H9 (cell line): ENCODE data around the gene GORAB. TPM values are rescaled to one million over a fixed set of nuclear protein-coding genes. Genes with fewer than 3 reads are reported as not detected.

ENCODE experiments used
- DNase-seq: peaks from one replicate; pipeline ENCODE4 v3.0.0-alpha.2; 2017
- H2AFZ ChIP-seq: one replicate; pipeline ENCODE4 v1.6.1; 2013; ENCODE audit warnings: mild to moderate bottlenecking, low read length, control low read depth, moderate library complexity
- H2AK5ac ChIP-seq: 2 replicates; pipeline ENCODE4 v1.6.1; 2013; ENCODE audit warnings: low read length, control low read depth, mixed read lengths; ENCODE audit not compliant: insufficient read length
- H2BK120ac ChIP-seq: one replicate; pipeline ENCODE4 v1.6.1; 2013; ENCODE audit warnings: low read depth, mild to moderate bottlenecking, low read length, control low read depth, inconsistent platforms; ENCODE audit not compliant: poor library complexity, severe bottlenecking
- H2BK12ac ChIP-seq: 2 replicates; pipeline ENCODE4 v1.6.1; 2013; ENCODE audit warnings: low read length, control low read depth, mixed read lengths, low read depth; ENCODE audit not compliant: insufficient read length
- H2BK15ac ChIP-seq: 2 replicates; pipeline ENCODE4 v1.6.1; 2013; ENCODE audit warnings: low read depth, low read length, control low read depth
- H2BK20ac ChIP-seq: one replicate; pipeline ENCODE4 v1.6.1; 2013; ENCODE audit warnings: low read depth, mild to moderate bottlenecking, low read length, control low read depth, inconsistent platforms; ENCODE audit not compliant: poor library complexity, severe bottlenecking
- H2BK5ac ChIP-seq: 2 replicates; pipeline ENCODE4 v1.6.1; 2013; ENCODE audit warnings: low read length, control low read depth, mixed read lengths; ENCODE audit not compliant: insufficient read length
- H3K14ac ChIP-seq: 2 replicates; pipeline ENCODE4 v1.6.1; 2013; ENCODE audit warnings: low read length, control low read depth; ENCODE audit not compliant: insufficient read depth
- H3K18ac ChIP-seq: 2 replicates; pipeline ENCODE4 v1.6.1; 2013; ENCODE audit warnings: low read depth, mild to moderate bottlenecking, mixed read lengths, low read length, control low read depth; ENCODE audit not compliant: insufficient read length
- H3K23ac ChIP-seq: 2 replicates; pipeline ENCODE4 v1.6.1; 2013; ENCODE audit warnings: low read length, control low read depth, mixed read lengths, low read depth; ENCODE audit not compliant: insufficient read length
- H3K23me2 ChIP-seq: 2 replicates; pipeline ENCODE4 v1.6.1; 2013; ENCODE audit warnings: low read depth, mild to moderate bottlenecking, mixed read lengths, low read length, control low read depth; ENCODE audit not compliant: insufficient read length, poor library complexity, severe bottlenecking
- H3K27ac ChIP-seq: 2 replicates; pipeline ENCODE4 v1.5.1; 2013; ENCODE audit warnings: low read length, control low read depth, mixed read lengths, low read depth; ENCODE audit not compliant: insufficient read length
- H3K27me3 ChIP-seq: 2 replicates; pipeline ENCODE4 v1.6.1; 2013; ENCODE audit warnings: low read length, control low read depth, inconsistent platforms; ENCODE audit not compliant: insufficient read depth
- H3K4ac ChIP-seq: 2 replicates; pipeline ENCODE4 v1.6.1; 2013; ENCODE audit warnings: low read depth, mild to moderate bottlenecking, control low read depth, inconsistent platforms, low read length, moderate library complexity
- H3K4me1 ChIP-seq: 2 replicates; pipeline ENCODE4 v1.6.1; 2013; ENCODE audit warnings: low read length, control low read depth, inconsistent platforms; ENCODE audit not compliant: insufficient read depth
- H3K4me2 ChIP-seq: 2 replicates; pipeline ENCODE4 v1.6.1; 2013; ENCODE audit warnings: low read length, control low read depth, mixed read lengths; ENCODE audit not compliant: insufficient read length, insufficient read depth
- H3K56ac ChIP-seq: 2 replicates; pipeline ENCODE4 v1.6.1; 2013; ENCODE audit warnings: low read depth, mild to moderate bottlenecking, mixed read lengths, low read length, control low read depth; ENCODE audit not compliant: insufficient read length
- H3K79me1 ChIP-seq: 2 replicates; pipeline ENCODE4 v1.6.1; 2013; ENCODE audit warnings: low read depth, mild to moderate bottlenecking, moderate library complexity, low read length, control low read depth, inconsistent platforms; ENCODE audit not compliant: insufficient read depth, poor library complexity, severe bottlenecking
- H3K79me2 ChIP-seq: 2 replicates; pipeline ENCODE4 v1.6.1; 2013; ENCODE audit warnings: low read length, control low read depth, inconsistent platforms; ENCODE audit not compliant: insufficient read depth
- H3K9ac ChIP-seq: 2 replicates; pipeline ENCODE4 v1.6.1; 2013; ENCODE audit warnings: low read length, control low read depth, mixed read lengths; ENCODE audit not compliant: insufficient read length; ENCODE audit errors: extremely low read depth
- H3K9me3 ChIP-seq: one replicate; pipeline ENCODE4 v1.6.1; 2013; ENCODE audit warnings: low read depth, low read length, inconsistent platforms; ENCODE audit not compliant: control insufficient read depth
- H3T11ph ChIP-seq: one replicate; pipeline ENCODE4 v1.6.1; 2013; ENCODE audit warnings: mild to moderate bottlenecking, low read length, control low read depth, inconsistent platforms
- H4K20me1 ChIP-seq: one replicate; pipeline ENCODE4 v1.6.1; 2013; ENCODE audit not compliant: control insufficient read depth, insufficient read length, insufficient read depth
- H4K5ac ChIP-seq: 2 replicates; pipeline ENCODE4 v1.6.1; 2013; ENCODE audit warnings: low read depth, mild to moderate bottlenecking, mixed read lengths, low read length, control low read depth; ENCODE audit not compliant: insufficient read length
- H4K8ac ChIP-seq: replicated peaks from 2 replicates; pipeline ENCODE4 v1.6.1; 2013; ENCODE audit warnings: low read length, control low read depth, mixed read lengths, low read depth; ENCODE audit not compliant: insufficient read length
- H4K91ac ChIP-seq: 2 replicates; pipeline ENCODE4 v1.6.1; 2013; ENCODE audit warnings: low read depth, mild to moderate bottlenecking, moderate library complexity, mixed read lengths, low read length, control low read depth; ENCODE audit not compliant: insufficient read length
- H3K27ac Mint-ChIP-seq, 3 experiments: 2 replicates in 2 of 3; 3 replicates in 1 of 3; pipeline ENCODE4 v1.8.0; 2020 to 2021; ENCODE audit warnings: mixed read lengths in 3 of 3, mild to moderate bottlenecking in 1 of 3, moderate library complexity in 1 of 3
- H3K27me3 Mint-ChIP-seq: 2 replicates; pipeline ENCODE4 v1.8.0; 2021; ENCODE audit warnings: low read depth, mild to moderate bottlenecking, moderate library complexity, mixed read lengths
- H3K36me3 Mint-ChIP-seq, 3 experiments: 2 replicates in 2 of 3; 3 replicates in 1 of 3; pipeline ENCODE4 v1.8.0; 2020 to 2021; ENCODE audit warnings: low read depth in 3 of 3, mixed read lengths in 3 of 3; ENCODE audit not compliant: insufficient read depth in 1 of 3
- H3K4me1 Mint-ChIP-seq, 2 experiments: 2 replicates each; pipeline ENCODE4 v1.8.0; 2020; ENCODE audit warnings: mixed read lengths in 2 of 2
- H3K4me3 Mint-ChIP-seq, 2 experiments: 2 replicates in 1 of 2; 3 replicates in 1 of 2; pipeline ENCODE4 v1.8.0; 2020 to 2021; ENCODE audit warnings: mild to moderate bottlenecking in 2 of 2, mixed read lengths in 2 of 2, moderate library complexity in 1 of 2
- H3K9me3 Mint-ChIP-seq, 2 experiments: 2 replicates in 1 of 2; 3 replicates in 1 of 2; pipeline ENCODE4 v1.8.0; 2020; ENCODE audit warnings: mild to moderate bottlenecking in 2 of 2, mixed read lengths in 2 of 2, moderate library complexity in 1 of 2
- WGBS: extraction: QIAGEN DNeasy Blood & Tissue Kit; methylation state at CpG from one replicate; pipeline ENCODE4 v1.1.7; 2013; ENCODE audit warnings: missing lambda C conversion rate, low lambda C conversion rate, mixed read lengths; ENCODE audit not compliant: insufficient read length; ENCODE audit errors: extremely low coverage; 5-methylcytosine and 5-hydroxymethylcytosine counted together
- total RNA-seq: library from RNA; stranded (reverse); gene quantifications from 2 replicates; pipeline ENCODE4 v1.2.1, GENCODE V29; 2021
- TF ChIP-seq, protein P1 (sequence below): fragments of 200-600 bp; sonication (generic); conservative IDR thresholded peaks from 3 replicates; pipeline ENCODE4 v1.8.0; 2021; ENCODE audit warnings: antibody characterized with exemption, mild to moderate bottlenecking

GORAB gene
- total RNA-seq, 1 experiment from 2014 or later: 17.8 TPM

- H2AK5ac ChIP-seq: no peak overlapping the region
- 100% methylated on average over 1 of the region's 3 CpGs for WGBS
These were observed 13.0 kb upstream of the GORAB start for GRCh38 chr1:170518965-170519364.

More at GRCh38 chr1:170518965-170519364, 13.0 kb upstream of the GORAB start:
- Histone ChIP-seq H3K18ac (no peak overlapping the region), H2BK15ac (no peak overlapping the region), H2BK20ac (no peak overlapping the region), H2BK12ac (no peak overlapping the region), H2BK120ac (no peak overlapping the region), H3K9ac (no peak overlapping the region), H3K23ac (no peak overlapping the region), H3K14ac (no peak overlapping the region), H3K4me2 (no peak overlapping the region), H2AFZ (no peak overlapping the region), H3K79me2 (no peaks in the 10 kb centered on the region), H4K8ac (no peak overlapping the region), H4K5ac (no peak overlapping the region), H3K9me3 (no peaks in the 10 kb centered on the region), H3K23me2 (no peaks in the 10 kb centered on the region), H2BK5ac (no peak overlapping the region), H3T11ph (no peak overlapping the region), H4K91ac (no peak overlapping the region), H3K79me1 (no peaks in the 10 kb centered on the region), H3K27me3 (no peaks in the 10 kb centered on the region), H3K4ac (no peak overlapping the region), H3K56ac (no peak overlapping the region), H4K20me1 (no peaks in the 10 kb centered on the region), H3K27ac (no peak overlapping the region), H3K4me1 (no peaks in the 10 kb centered on the region)
- H3K27me3 Mint-ChIP-seq: no peaks in the 10 kb centered on the region; the same call in 1 of the 2 replicates
- TF ChIP-seq, protein P1, sequence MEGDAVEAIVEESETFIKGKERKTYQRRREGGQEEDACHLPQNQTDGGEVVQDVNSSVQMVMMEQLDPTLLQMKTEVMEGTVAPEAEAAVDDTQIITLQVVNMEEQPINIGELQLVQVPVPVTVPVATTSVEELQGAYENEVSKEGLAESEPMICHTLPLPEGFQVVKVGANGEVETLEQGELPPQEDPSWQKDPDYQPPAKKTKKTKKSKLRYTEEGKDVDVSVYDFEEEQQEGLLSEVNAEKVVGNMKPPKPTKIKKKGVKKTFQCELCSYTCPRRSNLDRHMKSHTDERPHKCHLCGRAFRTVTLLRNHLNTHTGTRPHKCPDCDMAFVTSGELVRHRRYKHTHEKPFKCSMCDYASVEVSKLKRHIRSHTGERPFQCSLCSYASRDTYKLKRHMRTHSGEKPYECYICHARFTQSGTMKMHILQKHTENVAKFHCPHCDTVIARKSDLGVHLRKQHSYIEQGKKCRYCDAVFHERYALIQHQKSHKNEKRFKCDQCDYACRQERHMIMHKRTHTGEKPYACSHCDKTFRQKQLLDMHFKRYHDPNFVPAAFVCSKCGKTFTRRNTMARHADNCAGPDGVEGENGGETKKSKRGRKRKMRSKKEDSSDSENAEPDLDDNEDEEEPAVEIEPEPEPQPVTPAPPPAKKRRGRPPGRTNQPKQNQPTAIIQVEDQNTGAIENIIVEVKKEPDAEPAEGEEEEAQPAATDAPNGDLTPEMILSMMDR: no peak
- H3K36me3 Mint-ChIP-seq: no peaks in the 10 kb centered on the region
- no peak overlapping the region for H3K27ac Mint-ChIP-seq
- DNase-seq: no peak
- H3K4me3 Mint-ChIP-seq: no peak overlapping the region
- H3K4me1 Mint-ChIP-seq: peaks cover 0 to 8% of the 10 kb centered on the region in 2 experiments; a peak in 2 of 4 replicates
- H3K9me3 Mint-ChIP-seq: no peaks in the 10 kb centered on the region
